Natural killer cell (primary cell): ENCODE measurements around the gene LRRC27. TPM values are rescaled to one million over a fixed set of nuclear protein-coding genes. Genes with fewer than 3 reads are reported as not detected.

Source experiments
- ATAC-seq, 3 donors: fragments of 150-1000 bp in 2 of 3; fragments of 200-7000 bp in 1 of 3; cut with Tn5 transposase; 1 replicate in 1 of 3; 2 replicates in 2 of 3; pipeline ENCODE4 v1.10.0; 2021; ENCODE audit warnings: mild to moderate bottlenecking in 2 of 3, moderate library complexity in 2 of 3
- DNase-seq, 2 donors: peaks; one replicate each; pipeline versions ENCODE4 v3.0.0 to v3.0.0-alpha.2; 2013 to 2021; ENCODE audit warnings: mixed read lengths in 1 of 2
- H3K27ac ChIP-seq: one replicate; pipeline ENCODE4 v1.5.1; 2013; ENCODE audit warnings: mild to moderate bottlenecking, low read length
- H3K27me3 ChIP-seq: one replicate; pipeline ENCODE4 v1.6.1; 2013; ENCODE audit warnings: low read length; ENCODE audit not compliant: control insufficient read depth, insufficient read depth
- H3K36me3 ChIP-seq: one replicate; pipeline ENCODE4 v1.6.1; 2013; ENCODE audit warnings: low read length; ENCODE audit not compliant: control insufficient read depth, insufficient read depth
- H3K4me1 ChIP-seq: one replicate; pipeline ENCODE4 v1.6.1; 2013; ENCODE audit warnings: low read length; ENCODE audit not compliant: control insufficient read depth, insufficient read depth
- H3K4me3 ChIP-seq: one replicate; pipeline ENCODE4 v1.5.1; 2013; ENCODE audit warnings: low read length
- H3K9me3 ChIP-seq: one replicate; pipeline ENCODE4 v1.6.1; 2013; ENCODE audit warnings: low read length; ENCODE audit not compliant: control insufficient read depth, insufficient read depth
- H3K27ac Mint-ChIP-seq, 2 donors: one replicate each; pipeline ENCODE4 v1.8.0; 2022; ENCODE audit warnings: mild to moderate bottlenecking in 2 of 2, mixed read lengths in 2 of 2, moderate library complexity in 1 of 2
- H3K27me3 Mint-ChIP-seq, 2 donors: one replicate each; pipeline ENCODE4 v1.8.0; 2022; ENCODE audit warnings: low read depth in 2 of 2, mixed read lengths in 2 of 2
- H3K36me3 Mint-ChIP-seq: one replicate; pipeline ENCODE4 v1.8.0; 2022; ENCODE audit warnings: mixed read lengths
- H3K4me1 Mint-ChIP-seq, 2 donors: one replicate each; pipeline ENCODE4 v1.8.0; 2022; ENCODE audit warnings: mixed read lengths in 2 of 2
- H3K4me3 Mint-ChIP-seq: one replicate; pipeline ENCODE4 v1.8.0; 2022; ENCODE audit warnings: mild to moderate bottlenecking, moderate library complexity, mixed read lengths
- H3K9me3 Mint-ChIP-seq, 2 donors: one replicate each; pipeline ENCODE4 v1.8.0; 2022; ENCODE audit warnings: mixed read lengths in 2 of 2
- WGBS: methylation state at CpG from one replicate; pipeline ENCODE4 v1.1.7; 2013; ENCODE audit warnings: missing lambda C conversion rate; ENCODE audit not compliant: insufficient coverage; 5-methylcytosine and 5-hydroxymethylcytosine counted together
- intact Hi-C: fragments of 100-400 bp; cut with micrococcal nuclease; formaldehyde crosslinking; loops from one replicate; pipeline ENCODE4 v1.14.2; 2022
- total RNA-seq, 4 donors: library from RNA; stranded (reverse); fragments of 120-200 nt in 1 of 4; gene quantifications; one replicate each; pipeline versions ENCODE4 v1.2.3 to v1.2.4, GENCODE V29; 2013 to 2022
- TF ChIP-seq, protein P1 (sequence below): fragments of 200-600 bp; IDR thresholded peaks from one replicate; pipeline ENCODE4 v1.8.0; 2022; ENCODE audit warnings: antibody characterized with exemption

Gene LRRC27
- total RNA-seq, 3 donors from 2014 or later (not counting 1 experiment from before 2014, with no cell fraction given) = 8.1 to 22.5 (median 9.9) TPM

DNA sequence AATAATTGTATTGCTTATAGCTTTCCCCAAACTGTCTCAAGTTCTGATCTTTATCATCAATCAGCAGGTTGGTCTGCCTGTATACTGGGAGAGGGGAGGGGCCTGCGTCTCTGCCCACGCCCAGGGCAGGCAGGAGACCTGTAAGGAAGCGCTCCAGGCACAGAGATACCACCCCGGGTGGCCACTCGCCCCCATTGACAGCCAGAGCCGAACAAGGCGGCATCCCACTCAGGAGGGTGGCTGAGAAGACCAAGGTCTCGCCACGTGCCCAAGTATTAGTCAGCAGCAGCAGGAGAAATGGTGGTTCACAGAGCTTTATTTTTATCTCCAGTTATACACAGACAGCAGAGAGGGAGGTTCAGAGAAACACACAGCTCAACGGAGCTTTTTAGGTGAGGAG lies 31.4 kb upstream of the LRRC27 start:
- H3K4me1 Mint-ChIP-seq = peaks cover 13 to 34% of the 10 kb centered on the region in 2 donors
- H3K9me3 Mint-ChIP-seq = no peaks in the 10 kb centered on the region
- Histone ChIP-seq H3K4me3 (no peak overlapping the region), H3K36me3 (no peaks in the 10 kb centered on the region), H3K4me1 (no peaks in the 10 kb centered on the region), H3K9me3 (no peaks in the 10 kb centered on the region), H3K27ac (no peak overlapping the region), H3K27me3 (no peaks in the 10 kb centered on the region)
- no peaks in the 10 kb centered on the region for H3K36me3 Mint-ChIP-seq
- DNase-seq (no peak), ATAC-seq (no peak)
- H3K4me3 Mint-ChIP-seq = no peak overlapping the region
- 73% methylated on average over 10 of the region's 10 CpGs for WGBS
- no peak overlapping the region for H3K27ac Mint-ChIP-seq
- TF ChIP-seq, protein P1, sequence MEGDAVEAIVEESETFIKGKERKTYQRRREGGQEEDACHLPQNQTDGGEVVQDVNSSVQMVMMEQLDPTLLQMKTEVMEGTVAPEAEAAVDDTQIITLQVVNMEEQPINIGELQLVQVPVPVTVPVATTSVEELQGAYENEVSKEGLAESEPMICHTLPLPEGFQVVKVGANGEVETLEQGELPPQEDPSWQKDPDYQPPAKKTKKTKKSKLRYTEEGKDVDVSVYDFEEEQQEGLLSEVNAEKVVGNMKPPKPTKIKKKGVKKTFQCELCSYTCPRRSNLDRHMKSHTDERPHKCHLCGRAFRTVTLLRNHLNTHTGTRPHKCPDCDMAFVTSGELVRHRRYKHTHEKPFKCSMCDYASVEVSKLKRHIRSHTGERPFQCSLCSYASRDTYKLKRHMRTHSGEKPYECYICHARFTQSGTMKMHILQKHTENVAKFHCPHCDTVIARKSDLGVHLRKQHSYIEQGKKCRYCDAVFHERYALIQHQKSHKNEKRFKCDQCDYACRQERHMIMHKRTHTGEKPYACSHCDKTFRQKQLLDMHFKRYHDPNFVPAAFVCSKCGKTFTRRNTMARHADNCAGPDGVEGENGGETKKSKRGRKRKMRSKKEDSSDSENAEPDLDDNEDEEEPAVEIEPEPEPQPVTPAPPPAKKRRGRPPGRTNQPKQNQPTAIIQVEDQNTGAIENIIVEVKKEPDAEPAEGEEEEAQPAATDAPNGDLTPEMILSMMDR = no peak
- intact Hi-C loops = no loop called here
- peaks cover 0 to 3% of the 10 kb centered on the region in 2 donors for H3K27me3 Mint-ChIP-seq

DNA sequence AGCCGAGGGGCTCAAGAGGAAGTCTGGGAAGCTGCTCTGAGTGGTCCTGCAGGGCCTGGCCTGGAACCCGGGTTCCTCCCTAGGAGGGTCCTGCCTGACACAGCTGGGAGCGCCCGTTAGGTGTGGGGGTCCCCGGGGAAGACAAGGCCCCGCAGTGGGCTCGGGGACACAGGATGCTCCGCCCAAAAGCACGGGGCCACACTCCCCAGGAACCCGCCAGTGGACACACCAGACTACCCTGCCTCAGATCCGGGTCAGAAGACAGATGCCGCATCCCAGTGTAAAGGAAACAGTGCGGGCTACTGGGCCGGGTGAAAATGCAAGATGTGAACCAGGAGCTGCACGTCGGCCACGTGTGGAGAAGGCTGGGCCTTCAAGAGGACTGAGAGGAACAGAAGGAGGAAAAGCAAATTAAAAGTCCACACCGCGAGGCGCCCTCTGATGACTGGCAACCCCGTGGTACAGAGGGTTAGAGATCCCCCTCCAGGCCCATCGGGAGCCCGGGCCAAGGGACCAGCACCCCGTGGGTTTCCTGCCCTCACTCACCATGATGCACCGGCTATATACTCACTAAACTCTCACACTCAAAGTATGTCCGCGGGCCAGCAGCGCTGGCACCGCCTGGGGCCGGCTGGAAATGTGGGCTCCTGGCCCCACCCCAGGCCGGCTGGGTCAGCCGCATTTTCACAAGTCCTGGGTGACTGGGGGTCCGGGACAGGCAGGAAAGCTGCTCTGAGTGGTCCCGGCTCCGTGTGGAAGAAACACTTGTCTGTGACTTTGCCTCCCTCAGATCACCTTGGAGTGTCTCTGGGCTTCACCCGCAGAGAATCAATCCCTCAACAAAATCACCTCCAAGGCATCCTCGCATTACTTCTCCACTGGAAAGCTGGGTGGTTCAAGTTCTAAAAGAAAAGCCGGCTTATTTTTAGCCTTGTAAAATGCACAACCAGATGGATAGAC lies 30.3 kb upstream of the LRRC27 start:
- Mint-ChIP-seq H3K4me3 (no peak overlapping the region), H3K27me3 (peaks cover 0 to 3% of the 10 kb centered on the region in 2 donors), H3K36me3 (no peaks in the 10 kb centered on the region), H3K9me3 (no peaks in the 10 kb centered on the region), H3K27ac (no peak overlapping the region), H3K4me1 (peaks cover 16 to 45% of the 10 kb centered on the region in 2 donors)
- no peak overlapping the region for H3K27ac ChIP-seq
- H3K4me3 ChIP-seq = no peak overlapping the region
- TF ChIP-seq, protein P1 = no peak
- intact Hi-C loops = no loop called here
- H3K36me3 ChIP-seq = no peaks in the 10 kb centered on the region
- ATAC-seq (no peak), DNase-seq (no peak)
- 91% methylated on average over 38 of the region's 38 CpGs for WGBS
- H3K9me3 ChIP-seq = no peaks in the 10 kb centered on the region
- H3K27me3 ChIP-seq = no peaks in the 10 kb centered on the region
- peaks cover 4% of the 10 kb centered on the region for H3K4me1 ChIP-seq

DNA sequence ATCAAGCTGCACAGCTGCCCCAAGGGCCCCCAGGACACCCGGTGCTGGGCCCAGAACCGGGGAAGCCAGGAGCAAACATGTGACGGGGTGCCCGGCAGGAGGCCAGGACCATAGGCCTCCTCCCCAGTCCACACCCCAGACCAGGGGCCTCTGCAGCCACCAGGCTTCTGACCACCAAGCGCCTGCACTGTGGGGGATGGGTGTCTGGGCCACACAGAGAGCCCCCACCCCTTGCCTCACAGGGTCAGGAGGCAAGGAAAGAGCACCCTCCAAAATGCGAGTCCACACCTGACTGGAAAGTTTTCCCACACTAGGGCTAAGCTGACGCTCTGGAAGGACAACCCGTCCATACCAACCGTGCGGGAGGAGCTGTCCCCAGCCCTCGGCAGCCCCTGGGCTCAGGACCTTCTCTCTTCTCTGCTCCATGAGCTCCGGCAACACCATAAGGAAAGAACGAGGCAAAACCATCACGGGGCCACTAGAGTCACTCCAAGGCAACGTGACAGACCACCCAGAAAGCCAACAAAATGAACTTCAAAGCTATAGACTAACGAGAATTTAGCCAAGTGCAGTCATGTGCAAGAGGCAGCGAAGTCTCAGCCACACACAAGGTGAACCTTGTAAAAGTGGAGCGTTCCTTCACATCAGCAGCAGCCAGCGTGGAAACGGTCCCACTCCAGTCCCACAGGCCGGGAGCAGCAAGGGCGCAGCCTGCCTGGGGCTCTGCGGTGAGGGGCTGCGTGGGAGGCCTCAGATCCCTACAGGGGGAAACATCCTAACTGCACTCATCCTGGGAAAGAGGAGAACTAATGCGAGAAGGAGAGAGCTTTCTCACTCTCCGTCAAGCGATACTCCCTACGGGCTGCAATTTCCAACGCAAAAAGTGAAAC lies 29.3 kb upstream of the LRRC27 start:
- Mint-ChIP-seq H3K36me3 (no peaks in the 10 kb centered on the region), H3K4me3 (no peak overlapping the region), H3K9me3 (no peaks in the 10 kb centered on the region), H3K27me3 (no peaks in the 10 kb centered on the region), H3K27ac (no peak overlapping the region), H3K4me1 (peaks cover 21 to 43% of the 10 kb centered on the region in 2 donors)
- TF ChIP-seq, protein P1 = no peak
- Histone ChIP-seq H3K4me1 (peaks cover 9% of the 10 kb centered on the region), H3K4me3 (no peak overlapping the region), H3K36me3 (no peaks in the 10 kb centered on the region), H3K9me3 (no peaks in the 10 kb centered on the region), H3K27ac (no peak overlapping the region), H3K27me3 (no peaks in the 10 kb centered on the region)
- intact Hi-C loops = no loop called here
- ATAC-seq (no peak), DNase-seq (no peak)
- WGBS = 91% methylated on average over 29 of the region's 29 CpGs
